H7 (cell line): Measurements from ENCODE around the gene SSX4B. TPM values are rescaled to one million over a fixed set of nuclear protein-coding genes. Genes with fewer than 3 reads are reported as not detected.
"Not testable (repeated sequence)": the region's sequence is repeated elsewhere in the genome, so short reads cannot be mapped to it uniquely, and the experiment has no call there.

Experiments used
- DNase-seq: peaks from one replicate; pipeline ENCODE4 v3.0.0; 2012
- H3K27me3 ChIP-seq: 2 replicates; pipeline ENCODE4 v1.6.0; 2011; ENCODE audit warnings: mild to moderate bottlenecking, low read length; ENCODE audit not compliant: control insufficient read depth, insufficient read depth
- H3K36me3 ChIP-seq: replicated peaks from 2 replicates; pipeline ENCODE4 v1.5.1; 2011; ENCODE audit warnings: low read length; ENCODE audit not compliant: control insufficient read depth, insufficient read depth
- H3K4me3 ChIP-seq: 2 replicates; pipeline ENCODE4 v1.5.1; 2011; ENCODE audit warnings: low read depth, mild to moderate bottlenecking, control low read depth, low read length, moderate library complexity; ENCODE audit not compliant: insufficient read depth
- total RNA-seq: library from RNA; depleted of rRNA; stranded (reverse); fragments of >200 nt; shearing (Covaris generic); gene quantifications from 2 replicates; pipeline ENCODE4 v1.2.3, GENCODE V29; 2014; rRNA removed

The SSX4B gene, protein sequence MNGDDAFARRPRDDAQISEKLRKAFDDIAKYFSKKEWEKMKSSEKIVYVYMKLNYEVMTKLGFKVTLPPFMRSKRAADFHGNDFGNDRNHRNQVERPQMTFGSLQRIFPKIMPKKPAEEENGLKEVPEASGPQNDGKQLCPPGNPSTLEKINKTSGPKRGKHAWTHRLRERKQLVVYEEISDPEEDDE
- total RNA-seq: 0.26 TPM in 1 of 2 replicates, not detected in the other

DNA sequence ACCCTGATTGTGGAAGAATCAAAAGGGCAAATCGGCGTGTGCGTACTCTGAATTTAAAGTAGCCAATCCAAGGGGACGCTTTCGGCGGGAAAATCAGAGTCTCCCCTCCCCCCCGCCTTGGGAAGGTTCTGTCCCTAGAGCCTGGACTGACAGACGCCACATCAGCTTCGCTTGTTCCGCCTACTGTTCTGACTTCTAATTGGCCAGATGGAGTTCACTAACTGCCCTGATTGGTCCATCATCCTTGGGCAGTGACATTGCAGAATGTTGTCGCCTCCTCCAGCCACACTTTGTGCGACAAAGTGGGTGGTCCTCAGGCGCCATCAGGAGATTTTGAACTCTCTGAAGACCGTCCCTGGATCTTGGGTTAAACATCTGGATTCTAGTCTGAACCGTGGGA is at the start of gene SSX4B:
Gene SSX4B, minus strand, starts transcription at position 101 of the 400 bp plus-strand sequence. CDS start 588 bp downstream, outside the sequence.
- H3K36me3 ChIP-seq, H3K4me3 ChIP-seq, H3K27me3 ChIP-seq, DNase-seq: not testable (repeated sequence)

- H3K36me3 ChIP-seq: peaks cover 1% of the 10 kb centered on the region
- H3K27me3 ChIP-seq: no peaks in the 10 kb centered on the region
- no peak for DNase-seq
- H3K4me3 ChIP-seq: no peak overlapping the region
These were observed 48.8 kb upstream of the SSX4B start for GRCh38 chrX:48460606-48461005.

DNA sequence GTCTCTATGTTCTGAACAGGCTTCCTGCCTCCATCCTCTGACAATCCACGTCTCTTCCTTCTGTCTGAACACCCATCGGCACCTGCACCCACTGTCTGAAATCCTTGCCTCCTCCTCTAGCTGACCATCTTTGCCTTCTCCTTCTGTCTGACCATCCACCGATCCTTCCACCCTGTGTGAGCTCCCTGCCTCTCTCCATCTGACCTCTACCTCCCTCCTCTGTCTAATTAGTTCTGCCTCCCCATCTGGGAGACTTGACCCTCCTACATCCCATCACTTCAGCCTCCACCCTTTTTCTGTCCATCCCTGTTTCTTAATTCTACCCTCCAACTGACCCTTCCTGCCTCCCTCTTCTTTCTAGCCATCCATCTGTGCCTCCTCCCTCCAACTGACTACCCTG is 48.3 kb upstream of the SSX4B start:
- H3K36me3 ChIP-seq: peaks cover 1% of the 10 kb centered on the region
- no peaks in the 10 kb centered on the region for H3K27me3 ChIP-seq
- H3K4me3 ChIP-seq: no peak overlapping the region
- DNase-seq: no peak

GRCh38 chrX:48459483-48459882 is 47.7 kb upstream of the SSX4B start:
- Histone ChIP-seq H3K4me3 (no peak overlapping the region), H3K27me3 (no peaks in the 10 kb centered on the region), H3K36me3 (no peaks in the 10 kb centered on the region; the same call in none of the 2 replicates)
- no peak for DNase-seq

- Histone ChIP-seq H3K36me3 (no peaks in the 10 kb centered on the region; the same call in none of the 2 replicates), H3K27me3 (no peaks in the 10 kb centered on the region), H3K4me3 (no peak overlapping the region)
- DNase-seq: no peak
These were observed 47.0 kb upstream of the SSX4B start for GRCh38 chrX:48458711-48459110.

DNA sequence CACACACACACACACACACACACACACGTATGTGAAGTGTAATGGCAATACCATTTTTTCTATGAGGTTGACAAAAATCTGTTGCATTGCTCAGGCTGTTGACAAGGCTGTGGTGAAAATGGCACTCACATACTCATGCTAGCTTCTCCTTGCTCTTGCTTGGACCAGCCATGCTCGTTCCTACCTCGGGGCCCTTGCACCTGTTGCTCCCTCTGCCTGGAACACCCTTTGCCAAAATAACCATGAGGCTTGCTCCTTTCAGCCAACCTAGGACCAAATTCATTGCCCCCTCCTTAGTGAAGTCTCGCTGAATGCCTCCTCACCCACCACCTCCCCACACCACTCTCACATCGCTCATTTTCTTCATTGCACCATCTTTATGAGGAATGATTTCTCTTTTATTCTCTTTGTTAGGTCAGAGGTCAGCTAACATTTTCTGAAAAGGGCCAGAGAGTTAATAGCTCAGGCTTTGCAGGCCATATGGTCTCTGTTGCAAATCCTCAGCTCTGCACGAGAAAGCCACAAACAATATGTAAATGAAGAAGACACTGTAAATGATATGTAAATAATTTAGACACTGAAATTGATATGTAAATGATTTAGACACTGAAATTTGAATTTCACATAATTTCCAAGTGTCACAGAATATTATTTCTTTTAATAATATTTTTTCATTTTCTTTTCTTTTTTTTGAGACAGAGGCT is 45.0 kb upstream of the SSX4B start:
- H3K36me3 ChIP-seq: no peaks in the 10 kb centered on the region; the same call in none of the 2 replicates
- no peak overlapping the region for H3K4me3 ChIP-seq
- H3K27me3 ChIP-seq: no peaks in the 10 kb centered on the region
- DNase-seq: peak; percentile 6

DNA sequence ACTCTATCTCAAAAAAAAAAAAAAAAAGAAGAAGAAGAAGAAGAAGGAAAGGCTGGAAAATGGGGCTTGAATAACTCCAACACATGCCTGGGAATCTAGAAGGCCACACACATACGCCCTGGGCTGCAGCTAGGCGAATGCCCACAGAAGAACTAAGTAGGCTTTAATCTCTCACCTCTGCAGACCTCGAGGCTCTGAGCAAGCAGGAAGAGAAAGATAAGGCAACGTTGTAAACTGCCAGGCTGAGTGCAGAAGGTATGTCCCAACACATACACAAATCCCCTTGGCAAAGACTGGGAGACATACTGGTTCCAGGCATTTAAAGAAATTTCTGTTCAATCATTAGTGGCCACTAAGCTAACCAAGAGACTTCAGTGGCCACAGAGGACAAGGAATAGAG is 39.9 kb upstream of the SSX4B start:
- H3K4me3 ChIP-seq: no peak overlapping the region
- no peaks in the 10 kb centered on the region for H3K36me3 ChIP-seq
- no peaks in the 10 kb centered on the region for H3K27me3 ChIP-seq
- no peak for DNase-seq

GRCh38 chrX:48450076-48450475 is 38.3 kb upstream of the SSX4B start:
- H3K4me3 ChIP-seq: no peak overlapping the region
- no peaks in the 10 kb centered on the region for H3K36me3 ChIP-seq
- no peaks in the 10 kb centered on the region for H3K27me3 ChIP-seq
- DNase-seq: no peak

- H3K27me3 ChIP-seq, H3K4me3 ChIP-seq, DNase-seq, H3K36me3 ChIP-seq: not testable (repeated sequence)
These were observed 35.4 kb upstream of the SSX4B start for GRCh38 chrX:48447201-48447600.

DNA sequence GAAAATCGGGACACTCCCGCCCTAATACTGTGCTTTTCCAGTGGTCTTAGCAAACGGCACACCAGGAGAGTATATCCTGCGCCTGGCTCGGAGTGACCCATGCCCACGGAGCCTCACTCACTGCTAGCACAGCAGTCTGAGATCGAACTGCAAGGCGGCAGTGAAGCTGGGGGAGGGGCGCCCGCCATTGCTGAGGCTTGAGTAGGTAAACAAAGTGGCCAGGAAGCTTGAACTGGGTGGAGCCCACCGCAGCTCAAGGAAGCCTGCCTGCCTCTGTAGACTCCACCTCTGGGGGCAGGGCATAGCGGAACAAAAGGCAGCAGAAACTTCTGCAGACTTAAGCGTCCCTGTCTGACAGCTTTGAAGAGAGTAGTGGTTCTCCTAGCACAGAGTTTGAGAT is 22.0 kb upstream of the SSX4B start:
- not testable (repeated sequence) for H3K27me3 ChIP-seq, DNase-seq, H3K36me3 ChIP-seq, H3K4me3 ChIP-seq

DNA sequence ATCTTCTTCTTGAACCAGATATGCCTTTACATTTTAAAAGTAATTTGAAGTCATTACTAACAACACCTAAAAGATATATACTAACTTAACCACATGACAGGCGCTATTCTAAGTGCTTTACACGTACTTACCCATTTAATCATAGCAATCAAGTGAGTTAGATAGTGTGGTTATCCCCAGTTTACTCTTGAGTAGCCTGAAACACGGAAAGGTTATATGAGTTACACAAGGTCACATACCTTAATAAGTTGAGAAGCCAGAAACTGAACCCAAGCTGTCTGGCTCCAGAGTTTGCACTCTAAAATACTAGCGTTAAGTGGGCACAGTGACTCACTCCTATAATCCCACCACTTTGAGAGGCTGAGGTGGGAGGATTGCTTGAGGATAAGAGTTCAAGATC is 18.4 kb upstream of the SSX4B start:
- not testable (repeated sequence) for H3K36me3 ChIP-seq, H3K27me3 ChIP-seq, DNase-seq, H3K4me3 ChIP-seq

DNA sequence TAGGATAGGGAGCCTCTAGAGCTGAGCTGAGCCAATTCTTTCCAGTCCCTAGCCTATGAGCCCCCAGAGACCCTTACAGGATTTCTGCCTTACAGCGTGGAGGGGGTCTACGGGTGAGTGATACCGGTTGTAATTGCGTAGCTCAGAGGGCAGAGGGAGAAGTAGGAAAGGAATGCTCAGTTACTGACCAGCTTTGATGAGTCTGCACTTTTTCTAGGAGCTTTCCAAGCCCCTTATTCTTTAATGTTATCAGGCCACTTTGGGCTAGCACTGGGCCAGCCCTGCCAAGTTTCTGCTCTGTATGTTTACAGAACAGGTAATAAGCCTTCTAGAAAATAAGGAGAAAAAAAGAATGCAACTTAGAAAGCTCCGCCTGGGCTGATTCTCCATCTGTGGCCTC is 17.8 kb upstream of the SSX4B start:
- DNase-seq, H3K36me3 ChIP-seq, H3K27me3 ChIP-seq, H3K4me3 ChIP-seq: not testable (repeated sequence)

DNA sequence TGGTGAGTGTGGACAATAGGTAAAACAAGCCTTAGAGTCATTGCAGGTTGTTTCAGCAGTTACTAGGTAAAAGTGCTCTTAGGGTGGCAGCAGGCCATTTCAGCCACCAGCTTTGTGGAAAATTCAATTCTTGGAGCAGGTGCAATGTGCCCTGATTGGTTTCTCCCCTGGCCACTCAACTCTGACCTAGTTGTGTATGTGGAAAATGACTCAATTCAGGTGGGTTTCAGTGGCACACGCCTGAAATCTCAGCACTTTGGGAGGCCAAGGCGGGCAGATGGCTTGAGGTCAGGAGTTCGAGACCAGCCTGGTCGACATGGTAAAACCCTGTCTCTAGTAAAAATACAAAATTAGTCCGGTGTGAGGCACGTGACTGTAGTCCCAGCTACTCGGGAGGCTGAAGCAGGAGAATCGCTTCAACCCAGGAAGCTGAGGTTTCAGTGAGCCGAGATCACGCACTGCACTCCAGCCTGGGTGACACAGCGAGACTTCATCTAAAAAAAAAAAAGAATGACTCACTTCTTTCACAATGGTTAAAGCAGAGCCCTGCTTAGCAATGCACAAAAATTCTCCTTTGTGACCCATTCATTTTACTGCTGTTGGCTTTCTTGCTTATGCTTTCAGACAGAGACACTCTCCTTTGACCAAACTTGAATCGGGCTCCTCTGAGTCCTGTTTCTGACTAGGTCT is 15.4 kb upstream of the SSX4B start:
- H3K36me3 ChIP-seq, DNase-seq, H3K27me3 ChIP-seq, H3K4me3 ChIP-seq: not testable (repeated sequence)

DNA sequence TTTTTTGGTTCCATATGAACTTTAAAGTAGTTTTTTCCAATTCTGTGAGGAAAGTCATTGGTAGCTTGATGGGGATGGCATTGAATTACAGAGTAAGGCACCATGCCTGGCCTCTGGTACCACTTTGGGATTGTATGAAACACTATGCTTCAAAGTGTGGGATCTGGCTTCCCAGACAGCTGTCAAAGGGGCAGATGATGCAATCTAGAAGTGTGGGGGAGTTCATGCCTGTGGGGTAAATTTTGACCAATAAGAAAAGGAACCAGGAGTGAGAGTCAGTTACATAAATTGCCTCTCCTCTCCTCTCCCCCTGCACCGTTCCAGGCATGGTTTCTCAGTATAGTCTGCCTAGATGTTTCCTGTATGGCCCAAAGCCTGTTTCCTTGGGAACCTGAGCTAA is 13.9 kb downstream of the SSX4B start:
- H3K36me3 ChIP-seq, H3K27me3 ChIP-seq, H3K4me3 ChIP-seq, DNase-seq: not testable (repeated sequence)

GRCh38 chrX:48396931-48397330 is 14.8 kb downstream of the SSX4B start:
- not testable (repeated sequence) for H3K4me3 ChIP-seq, H3K36me3 ChIP-seq, DNase-seq, H3K27me3 ChIP-seq
